Heart right ventricle (tissue), 16 donors: Measurements from ENCODE around the gene CCDC92. TPM values are rescaled to one million over a fixed set of nuclear protein-coding genes. Genes with fewer than 3 reads are reported as not detected.
A peak's percentile ranks its signal among the peaks of the same experiment; 100 is the strongest.

ENCODE experiments used
- ATAC-seq, 8 donors: fragments of 200-7000 bp; cut with Tn5 transposase; one replicate each; pipeline ENCODE4 v1.9.1; 2020; ENCODE audit warnings: mild to moderate bottlenecking in 8 of 8, moderate library complexity in 8 of 8, moderate number of reproducible peaks in 1 of 8
- DNase-seq, 2 donors: peaks; one replicate each; pipeline ENCODE4 v3.0.0-alpha.2; 2020
- H3K27ac ChIP-seq, 10 donors: fragments of 200-600 bp; sonication (generic) in 2 of 10; one replicate each; pipeline versions ENCODE4 v1.5.0 to v1.8.0; 2020 to 2022; ENCODE audit warnings: mild to moderate bottlenecking in 3 of 10
- H3K27me3 ChIP-seq, 7 donors: fragments of 200-600 bp; one replicate each; pipeline ENCODE4 v1.8.0; 2021 to 2022; ENCODE audit warnings: mild to moderate bottlenecking in 2 of 7
- H3K36me3 ChIP-seq, 9 donors: fragments of 200-600 bp; sonication (generic) in 1 of 9; one replicate each; pipeline versions ENCODE4 v1.5.0 to v1.8.0; 2020 to 2022; ENCODE audit warnings: mild to moderate bottlenecking in 2 of 9
- H3K4me1 ChIP-seq, 9 donors: fragments of 200-600 bp; sonication (generic) in 1 of 9; one replicate each; pipeline versions ENCODE4 v1.5.0 to v1.8.0; 2020 to 2022; ENCODE audit warnings: mild to moderate bottlenecking in 4 of 9
- H3K4me3 ChIP-seq, 10 donors: fragments of 200-600 bp; sonication (generic) in 2 of 10; one replicate each; pipeline versions ENCODE4 v1.5.0 to v1.8.0; 2020 to 2022; ENCODE audit warnings: mild to moderate bottlenecking in 7 of 10, moderate library complexity in 2 of 10
- H3K9me3 ChIP-seq, 11 donors: fragments of 200-600 bp in 10 of 11; sonication (generic) in 2 of 11; one replicate each; pipeline versions ENCODE4 v1.5.0 to v1.8.0; 2013 to 2022; ENCODE audit warnings: mild to moderate bottlenecking in 2 of 11, control low read depth in 1 of 11, moderate library complexity in 1 of 11
- CTCF ChIP-seq, 9 donors: fragments of 200-600 bp; sonication (generic) in 2 of 9; IDR thresholded peaks; one replicate each; pipeline versions ENCODE4 v1.5.0 to v1.8.0; 2021 to 2022; ENCODE audit warnings: antibody characterized with exemption in 9 of 9, mild to moderate bottlenecking in 5 of 9, moderate library complexity in 1 of 9
- WGBS, 2 donors: extraction: QIAGEN DNeasy Blood & Tissue Kit; methylation state at CpG; one replicate each; pipeline ENCODE4 v1.1.7; 2013; ENCODE audit warnings: inconsistent platforms in 1 of 2; 5-methylcytosine and 5-hydroxymethylcytosine counted together
- intact Hi-C, 10 donors: fragments of 100-400 bp; cut with DNase I; formaldehyde crosslinking; loops; one replicate each; pipeline versions ENCODE4 v1.11.1 to v1.14.2; 2022
- polyA plus RNA-seq, 2 donors: library from polyadenylated mRNA; stranded (reverse); fragments of 200-250 nt; gene quantifications; one replicate each; pipeline ENCODE4 v1.2.3, GENCODE V29; 2013
- total RNA-seq, 10 donors: library from RNA; stranded (reverse); fragmentation: NEBNext Ultra II Directional in 3 of 10; extraction: Animal tissue kit (Norgen Biotek cat#: 25700) in 3 of 10; gene quantifications; one replicate each; pipeline versions ENCODE4 v1.2.1 to v1.2.4, GENCODE V29; 2021 to 2023
- donor health status: Arrhythmogenic right ventricular cardiomyopathy.
- donor health status: ischemic (EF 13 %, LVEDD 7.1; RV severe dilation, severe dysfunction).
- donor health status: healthy with polysubstance abuse.
- donor health status: DM: no; HTN: yes; CAD: no.
- donor health status: DM: no; HTN: no; CAD: no.
- donor health status: ischemic (EF 25% LVEDD 6.9; RV normal size, moderate dysfunction).
- donor health status: ischemic (EF 25% LVEDD 5.7; RV mildly dilated, moderate dysfunction).
- donor health status: healthy.
- donor health status: DM: yes; HTN: yes; CAD: no.
- donor health status: Ischemic cardiomyopathy.
- donor health status: ischemic (EF 35%, LVEDD 5.7; RV mildly dilated, moderate dysfunction).
- donor health status: nonischemic (EF 11% LVEDD 7.7; RV severe dilation, severe dysfunction).
- donor health status: DM: yes; HTN: yes; CAD: no.
- donor health status: PGD.
- donor health status: ischemic (EF 29% LVEDD 5.4; RV normal size, mild dysfunction).
- donor health status: nonischemic (EF 23%, LVEDD 6.1; RV moderate dilation, normal function).

Gene CCDC92
- total and polyA plus RNA-seq, 12 donors, result 38.5 to 77.1 (median 56.5) TPM

- WGBS, 2 donors, result 0 to 1% methylated on average over 52 to 54 of the region's 55 CpGs
- TF ChIP-seq CTCF (IDR thresholded peaks at IDR 0.05), result no peak
- H3K27ac ChIP-seq, result peak overlapping the region; percentile 92 to 98 (median 94)
- DNase-seq (peak; percentile 23 to 38), ATAC-seq (peak in 4 of 8 donors; percentile 7 to 39 (median 20))
- H3K27me3 ChIP-seq, result no peaks in the 10 kb centered on the region
- H3K4me3 ChIP-seq, result peak overlapping the region; percentile 73 to 98 (median 94)
- peaks cover 0 to 26% (median 0%) of the 10 kb centered on the region in 9 donors for H3K36me3 ChIP-seq
- no peaks in the 10 kb centered on the region for H3K9me3 ChIP-seq
- intact Hi-C loops, result loop anchor here in 1 of 10 donors (10.0 kb wide), 1 partner anchor 257 kb away; the partner anchor contains the start of gene ATP6V0A2
- peaks cover 0 to 67% (median 23%) of the 10 kb centered on the region in 9 donors for H3K4me1 ChIP-seq
Measured at GRCh38 chr12:123971770-123972456, 718 bp downstream of the CCDC92 start.

- no peak for TF ChIP-seq CTCF (IDR thresholded peaks at IDR 0.05)
- peak overlapping the region; percentile 92 to 98 (median 94) for H3K27ac ChIP-seq
- peaks cover 0 to 72% (median 23%) of the 10 kb centered on the region in 9 donors for H3K4me1 ChIP-seq
- no peak for DNase-seq
- H3K27me3 ChIP-seq, result no peaks in the 10 kb centered on the region
- peak overlapping the region; percentile 73 to 98 (median 94) for H3K4me3 ChIP-seq
- 27 to 28% methylated on average over 10 of the region's 10 CpGs for WGBS, 2 donors
- H3K36me3 ChIP-seq, result peaks cover 0 to 23% (median 0%) of the 10 kb centered on the region in 9 donors
- no peaks in the 10 kb centered on the region for H3K9me3 ChIP-seq
- intact Hi-C loops, result loop anchor here in 1 of 10 donors (10.0 kb wide), 1 partner anchor 257 kb away; the partner anchor contains the start of gene ATP6V0A2
- no peak for ATAC-seq
Measured at GRCh38 chr12:123971449-123971769, 1.2 kb downstream of the CCDC92 start.

GRCh38 chr12:123967121-123967586 lies 5.5 kb downstream of the CCDC92 start:
- Histone ChIP-seq H3K36me3 (peaks cover 0 to 17% (median 0%) of the 10 kb centered on the region in 9 donors), H3K27ac (peak overlapping the region in 3 of 10 donors; percentile 37 to 52 (median 38)), H3K9me3 (no peaks in the 10 kb centered on the region), H3K4me1 (peaks cover 0 to 76% (median 16%) of the 10 kb centered on the region in 9 donors), H3K4me3 (no peak overlapping the region), H3K27me3 (no peaks in the 10 kb centered on the region)
- intact Hi-C loops, result no loop called here
- no peak for TF ChIP-seq CTCF (IDR thresholded peaks at IDR 0.05)
- ATAC-seq, result no peak
- WGBS, 2 donors, result 71% methylated on average over 8 of the region's 8 CpGs
- DNase-seq, result no peak

GRCh38 chr12:123966596-123966995 lies 6.0 kb downstream of the CCDC92 start:
- peaks cover 0 to 17% (median 0%) of the 10 kb centered on the region in 9 donors for H3K36me3 ChIP-seq
- no peaks in the 10 kb centered on the region for H3K9me3 ChIP-seq
- intact Hi-C loops, result no loop called here
- 82 to 90% methylated on average over 3 of the region's 3 CpGs for WGBS, 2 donors
- no peak overlapping the region for H3K4me3 ChIP-seq
- H3K27me3 ChIP-seq, result no peaks in the 10 kb centered on the region
- ATAC-seq (no peak), DNase-seq (no peak)
- TF ChIP-seq CTCF (IDR thresholded peaks at IDR 0.05), result no peak
- H3K27ac ChIP-seq, result peak overlapping the region in 3 of 10 donors; percentile 37 to 52 (median 38)
- peaks cover 0 to 78% (median 16%) of the 10 kb centered on the region in 9 donors for H3K4me1 ChIP-seq
